OCI-LY1 (cell line): Measurements from ENCODE around the gene DDX56.

Source experiments
- EZH2 ChIP-seq: fragments of 200-600 bp; sonication (generic), shearing (Covaris generic); IDR thresholded peaks from 2 replicates; pipeline ENCODE4 v1.8.0; 2017; ENCODE audit warnings: borderline replicate concordance, mixed run types, mild to moderate bottlenecking, antibody characterized with exemption, low read length, moderate library complexity, mixed read lengths
- TF ChIP-seq, protein P1 (sequence below): fragments of 200-600 bp; sonication (generic), shearing (Covaris generic); IDR thresholded peaks from 2 replicates; pipeline ENCODE4 v1.5.1; 2017; ENCODE audit warnings: mild to moderate bottlenecking, antibody characterized with exemption, low read length, moderate library complexity, mixed read lengths

DNA sequence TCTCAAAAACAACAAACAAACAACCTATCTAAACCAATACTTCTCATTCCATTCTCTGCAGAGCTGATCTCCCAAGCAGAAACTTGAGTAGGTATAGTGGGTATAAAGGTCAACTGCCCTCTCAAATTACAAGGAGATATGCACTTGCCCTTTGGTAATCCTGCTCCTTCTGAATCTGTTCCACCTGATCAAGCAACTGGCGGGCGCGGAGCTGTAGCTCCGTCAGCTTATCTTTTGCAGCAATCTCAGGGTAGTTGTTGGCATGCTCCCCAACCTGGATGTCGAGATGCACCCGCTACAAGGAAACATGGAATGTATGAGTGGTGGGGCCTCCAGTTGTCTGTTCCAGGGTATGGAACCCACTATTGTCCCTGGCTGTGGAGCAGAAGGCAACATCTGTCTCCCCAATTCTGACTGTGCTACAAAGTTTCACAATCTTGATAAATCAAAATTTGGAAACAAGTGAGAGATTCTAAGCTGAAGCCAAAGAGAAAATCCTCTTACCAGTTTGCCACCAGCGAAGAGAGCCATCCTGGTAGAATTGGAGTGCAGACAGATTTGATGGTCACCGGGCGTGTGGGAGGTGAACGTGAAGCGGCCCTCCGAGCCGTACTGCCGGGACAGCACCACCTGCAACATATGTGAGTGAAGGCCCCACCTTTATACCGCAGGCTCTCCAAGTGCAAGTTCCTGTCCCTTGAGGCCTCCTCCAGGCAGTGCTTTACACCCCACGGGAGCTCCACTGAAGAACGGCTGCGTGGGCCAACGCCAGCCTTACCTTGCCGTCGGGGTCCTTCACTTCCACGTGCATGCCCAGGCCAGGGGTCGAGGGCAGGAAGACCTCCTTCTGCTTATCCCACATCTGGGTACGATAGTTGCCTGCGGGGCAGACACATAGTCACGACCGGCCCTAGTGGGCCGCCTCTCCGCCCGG lies 7.5 kb upstream of the DDX56 start:
- TF ChIP-seq, protein P1, sequence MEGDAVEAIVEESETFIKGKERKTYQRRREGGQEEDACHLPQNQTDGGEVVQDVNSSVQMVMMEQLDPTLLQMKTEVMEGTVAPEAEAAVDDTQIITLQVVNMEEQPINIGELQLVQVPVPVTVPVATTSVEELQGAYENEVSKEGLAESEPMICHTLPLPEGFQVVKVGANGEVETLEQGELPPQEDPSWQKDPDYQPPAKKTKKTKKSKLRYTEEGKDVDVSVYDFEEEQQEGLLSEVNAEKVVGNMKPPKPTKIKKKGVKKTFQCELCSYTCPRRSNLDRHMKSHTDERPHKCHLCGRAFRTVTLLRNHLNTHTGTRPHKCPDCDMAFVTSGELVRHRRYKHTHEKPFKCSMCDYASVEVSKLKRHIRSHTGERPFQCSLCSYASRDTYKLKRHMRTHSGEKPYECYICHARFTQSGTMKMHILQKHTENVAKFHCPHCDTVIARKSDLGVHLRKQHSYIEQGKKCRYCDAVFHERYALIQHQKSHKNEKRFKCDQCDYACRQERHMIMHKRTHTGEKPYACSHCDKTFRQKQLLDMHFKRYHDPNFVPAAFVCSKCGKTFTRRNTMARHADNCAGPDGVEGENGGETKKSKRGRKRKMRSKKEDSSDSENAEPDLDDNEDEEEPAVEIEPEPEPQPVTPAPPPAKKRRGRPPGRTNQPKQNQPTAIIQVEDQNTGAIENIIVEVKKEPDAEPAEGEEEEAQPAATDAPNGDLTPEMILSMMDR, result no peak
- no peak for TF ChIP-seq EZH2
